GM12878 (cell line): ENCODE data around the gene TRAPPC6A. TPM values are rescaled to one million over a fixed set of nuclear protein-coding genes. Genes with fewer than 3 reads are reported as not detected.

Source experiments
- ATAC-seq: fragments of 200-7000 bp; cut with Tn5 transposase; 3 replicates; pipeline ENCODE4 v1.9.1; 2020; ENCODE audit warnings: mild to moderate bottlenecking, moderate library complexity
- BruUV-seq: library from RNA; stranded (reverse); fragments of 400-500 nt; replicated peaks from 2 replicates; lab custom pipeline; 2021; lab: Mats Ljungman, UMichigan
- CTCF ChIA-PET: fragments of 300-600 bp; sonication (Branson Sonifier 250); formaldehyde crosslinking; extraction: SDS; loops from one replicate; lab custom pipeline; 2021; ENCODE audit warnings: inconsistent platforms; lab: Yijun Ruan, JAX
- POLR2A ChIA-PET: fragments of 350-600 bp; formaldehyde crosslinking; extraction: SDS; loops from one replicate; lab custom pipeline; 2021; ENCODE audit warnings: inconsistent platforms; lab: Charles Lee
- RAD21 ChIA-PET: fragments of 300-600 bp; sonication (Branson Sonifier 250); formaldehyde crosslinking; loops from one replicate; lab custom pipeline; 2023; ENCODE audit warnings: antibody characterized with exemption; ENCODE audit not compliant: unreplicated experiment; lab: Charles Lee
- SMC1A ChIA-PET: fragments of 300-600 bp; sonication (Branson Sonifier 250); formaldehyde crosslinking; loops from one replicate; lab custom pipeline; 2023; ENCODE audit not compliant: unreplicated experiment, uncharacterized antibody; lab: Charles Lee
- DNase-seq: peaks from one replicate; pipeline ENCODE4 v3.0.0-alpha.2; 2011; ENCODE audit warnings: low read depth, low spot score
- FAIRE-seq: peaks from 3 replicates; lab custom pipeline; 2011; peaks lifted over from hg19 to GRCh38; lab: Jason Lieb, UNC
- H2AFZ ChIP-seq: 2 replicates; pipeline ENCODE4 v1.6.0; 2011; ENCODE audit warnings: low read depth, low read length, control low read depth; ENCODE audit not compliant: control insufficient read depth
- H3K27ac ChIP-seq: 2 replicates; pipeline ENCODE4 v1.5.1; 2011; ENCODE audit warnings: control low read depth; ENCODE audit not compliant: control insufficient read depth, insufficient read depth
- H3K27me3 ChIP-seq, 2 experiments: replicated peaks in 1 of 2; 2 replicates each; pipeline versions ENCODE4 v1.6.0 to v1.6.1; 2011; ENCODE audit warnings: low read length in 1 of 2; ENCODE audit not compliant: control insufficient read depth in 2 of 2, insufficient read depth in 2 of 2
- H3K36me3 ChIP-seq, 2 experiments: 2 replicates each; pipeline ENCODE4 v1.5.1; 2011; ENCODE audit warnings: low read length in 1 of 2; ENCODE audit not compliant: control insufficient read depth in 2 of 2, insufficient read depth in 2 of 2
- H3K4me1 ChIP-seq: 2 replicates; pipeline ENCODE4 v1.6.1; 2011; ENCODE audit warnings: mild to moderate bottlenecking, low read length, moderate library complexity, mixed read lengths; ENCODE audit not compliant: control insufficient read depth, insufficient read depth
- H3K4me2 ChIP-seq: 2 replicates; pipeline ENCODE4 v1.6.0; 2011; ENCODE audit warnings: control low read depth; ENCODE audit not compliant: control insufficient read depth, insufficient read depth
- H3K4me3 ChIP-seq: fragments of 200-600 bp; sonication (generic); 2 replicates; pipeline ENCODE4 v1.5.1; 2016
- H3K79me2 ChIP-seq: 2 replicates; pipeline ENCODE4 v1.6.0; 2011; ENCODE audit warnings: low read length; ENCODE audit not compliant: control insufficient read depth, insufficient read depth
- H3K9ac ChIP-seq: 2 replicates; pipeline ENCODE4 v1.8.0; 2011; ENCODE audit warnings: low read length, control low read depth, mixed read lengths; ENCODE audit not compliant: control insufficient read depth, insufficient read depth
- H3K9me3 ChIP-seq: replicated peaks from 3 replicates; pipeline ENCODE4 v1.5.1; 2011; ENCODE audit warnings: mild to moderate bottlenecking, low read length; ENCODE audit not compliant: control insufficient read depth, insufficient read depth
- H4K20me1 ChIP-seq: 2 replicates; pipeline ENCODE4 v1.6.0; 2011; ENCODE audit not compliant: control insufficient read depth, insufficient read depth
- BCL11A ChIP-seq: IDR thresholded peaks from 2 replicates; pipeline ENCODE4 v1.6.1; 2011; ENCODE audit warnings: low read depth, low read length
- BMI1 ChIP-seq: fragments of 450-650 bp; IDR thresholded peaks from 2 replicates; pipeline ENCODE4 v1.6.1; 2016; ENCODE audit warnings: mild to moderate bottlenecking, moderate library complexity, borderline replicate concordance
- DPF2 ChIP-seq: fragments of 450-650 bp; IDR thresholded peaks from 2 replicates; pipeline ENCODE4 v1.6.1; 2017; ENCODE audit warnings: mild to moderate bottlenecking
- ETV6 ChIP-seq, 2 experiments: fragments of 450-650 bp in 1 of 2; IDR thresholded peaks in 1 of 2; conservative IDR thresholded peaks in 1 of 2; 2 replicates each; pipeline ENCODE4 v1.6.1; 2014; ENCODE audit warnings: antibody characterized with exemption in 1 of 2, borderline replicate concordance in 1 of 2, low read depth in 1 of 2, mild to moderate bottlenecking in 1 of 2, moderate library complexity in 1 of 2
- FOS ChIP-seq: IDR thresholded peaks from 3 replicates; pipeline ENCODE4 v1.6.1; 2011; ENCODE audit warnings: borderline replicate concordance; ENCODE audit not compliant: insufficient read length; ENCODE audit errors: extremely low read depth
- HDAC6 ChIP-seq: fragments of 200-600 bp; sonication (generic); IDR thresholded peaks from one replicate; pipeline ENCODE4 v1.8.0; 2017; ENCODE audit warnings: antibody characterized with exemption; ENCODE audit not compliant: unreplicated experiment
- IRF4 ChIP-seq: IDR thresholded peaks from 2 replicates; pipeline ENCODE4 v1.6.1; 2011; ENCODE audit warnings: low read depth, low read length
- MEF2B ChIP-seq: fragments of 450-650 bp; IDR thresholded peaks from 2 replicates; pipeline ENCODE4 v1.6.1; 2018; ENCODE audit warnings: mild to moderate bottlenecking, moderate library complexity; ENCODE audit not compliant: partially characterized antibody, poor library complexity, severe bottlenecking
- MTA2 ChIP-seq: fragments of 450-650 bp; IDR thresholded peaks from 2 replicates; pipeline ENCODE4 v1.6.1; 2016; ENCODE audit warnings: low read depth, mild to moderate bottlenecking, moderate library complexity
- NR2F1 ChIP-seq: fragments of 450-650 bp; conservative IDR thresholded peaks from 2 replicates; pipeline ENCODE4 v1.6.1; 2017; ENCODE audit warnings: mild to moderate bottlenecking
- SMAD1 ChIP-seq: fragments of 450-650 bp; IDR thresholded peaks from 2 replicates; pipeline ENCODE4 v1.6.1; 2018; ENCODE audit warnings: mild to moderate bottlenecking, low read depth; ENCODE audit not compliant: partially characterized antibody
- TBL1XR1 ChIP-seq: IDR thresholded peaks from 2 replicates; pipeline ENCODE4 v1.6.1; 2012; ENCODE audit warnings: low read depth, low read length, improper control_type of control experiment
- YBX1 ChIP-seq: fragments of 450-650 bp; IDR thresholded peaks from 2 replicates; pipeline ENCODE4 v1.6.1; 2016; ENCODE audit warnings: antibody characterized with exemption
- YY1 ChIP-seq: IDR thresholded peaks from 2 replicates; pipeline ENCODE4 v1.6.1; 2011; ENCODE audit warnings: low read depth, mild to moderate bottlenecking, low read length
- ZNF274 ChIP-seq: IDR thresholded peaks from one replicate; pipeline ENCODE4 v1.8.0; 2011; ENCODE audit not compliant: insufficient read length, insufficient read depth
- WGBS: methylation state at CpG from one replicate; pipeline ENCODE4 v1.1.6; 2016; ENCODE audit warnings: low lambda C conversion rate; ENCODE audit not compliant: insufficient replicate concordance, insufficient coverage; ENCODE audit errors: missing lambda C conversion rate; 5-methylcytosine and 5-hydroxymethylcytosine counted together
- in situ Hi-C: fragments of 300-500 bp; cut with MboI; formaldehyde crosslinking; loops from 9 replicates; pipeline ENCODE4 v1.14.3; 2018; ENCODE audit warnings: mixed read lengths
- intact Hi-C: fragments of 100-400 bp; cut with micrococcal nuclease; formaldehyde crosslinking; loops from one replicate; pipeline ENCODE4 v1.14.2; 2022; ENCODE audit not compliant: unreplicated experiment
- polyA plus RNA-seq, 11 experiments: library from polyadenylated mRNA; depleted of rRNA in 4 of 11; unstranded in 6 of 11; stranded (reverse) in 5 of 11; fragments of >200 nt; fragmentation: Nextera tagmentation in 4 of 11; fragmentation: Illumina TruSeq in 1 of 11; extraction: Ambion mirVana in 4 of 11; extraction: Trizol in 1 of 11; gene quantifications; 1 replicate in 1 of 11; 2 replicates in 10 of 11; pipeline versions ENCODE4 v1.2.1 to v1.2.3, GENCODE V29; 2011 to 2016; ENCODE audit warnings: inconsistent platforms in 2 of 11, missing spikeins in 2 of 11, low read depth in 1 of 11
- total RNA-seq, 4 experiments: library from RNA; depleted of rRNA in 3 of 4; stranded (reverse); fragments of >200 nt in 3 of 4; fragmentation: Illumina TruSeq in 1 of 4; extraction: Trizol in 1 of 4; gene quantifications; 2 replicates each; pipeline versions ENCODE4 v1.2.1 to v1.2.3, GENCODE V29; 2013 to 2021
- TF ChIP-seq, protein P1 (sequence below): IDR thresholded peaks from 2 replicates; pipeline ENCODE4 v1.6.1; 2011; ENCODE audit warnings: borderline replicate concordance, low read depth, mild to moderate bottlenecking, moderate library complexity, mixed read lengths, low read length; ENCODE audit not compliant: insufficient read depth; ENCODE audit errors: extremely low read length
- TF ChIP-seq, protein P2 (sequence below): fragments of 450-650 bp; IDR thresholded peaks from 2 replicates; pipeline ENCODE4 v1.6.1; 2017; ENCODE audit warnings: low read depth, mild to moderate bottlenecking, moderate library complexity
- TF ChIP-seq, protein P3 (sequence below): IDR thresholded peaks from 2 replicates; pipeline ENCODE4 v1.6.1; 2011; ENCODE audit warnings: mild to moderate bottlenecking, low read depth, low read length, moderate library complexity; ENCODE audit not compliant: insufficient replicate concordance

Gene TRAPPC6A
- total and polyA plus RNA-seq, 10 of the 15 experiments (the other 5 are each of a cell fraction or from before 2014, with no cell fraction given): 1.8 to 83.9 (median 35.8) TPM

DNA sequence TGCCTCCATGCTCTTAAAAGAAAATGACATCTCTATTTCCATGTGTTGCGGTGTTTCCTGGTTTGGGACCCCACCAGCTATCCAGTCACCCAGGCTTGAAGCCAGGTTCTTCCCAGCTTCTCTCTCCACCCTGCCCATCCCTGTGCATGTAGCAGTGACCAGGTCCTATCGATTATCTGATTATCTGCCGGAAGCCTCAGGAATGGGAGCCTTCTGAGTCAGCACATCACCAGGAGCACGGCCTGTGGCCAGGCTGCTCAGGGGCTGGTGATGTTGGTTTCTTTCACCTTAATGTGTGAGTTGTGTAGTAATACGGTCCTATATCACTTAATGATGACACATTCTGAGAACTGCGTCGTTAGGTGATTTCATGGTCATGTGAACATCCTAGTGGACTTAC, 51.4 kb downstream of the TRAPPC6A start:
- SMC1A ChIA-PET: interaction anchor here (0.9 to 4.6 kb wide), 6 partner anchors 9 to 60 kb away, joined by 3 to 39 read pairs (median 4); no protein-coding TSS in a partner anchor
- Histone ChIP-seq H2AFZ (no peak overlapping the region), H3K36me3 (peaks cover 0 to 11% of the 10 kb centered on the region in 2 experiments; a peak in 3 of 4 replicates), H3K79me2 (peaks cover 30% of the 10 kb centered on the region), H4K20me1 (no peaks in the 10 kb centered on the region), H3K9ac (no peak overlapping the region), H3K27ac (no peak overlapping the region), H3K4me2 (no peak overlapping the region), H3K4me3 (no peak overlapping the region), H3K9me3 (no peaks in the 10 kb centered on the region), H3K27me3 (no peaks in the 10 kb centered on the region), H3K4me1 (peaks cover 15% of the 10 kb centered on the region)
- no peak for TF ChIP-seq NR2F1
- no peak for TF ChIP-seq IRF4
- TF ChIP-seq, protein P1, sequence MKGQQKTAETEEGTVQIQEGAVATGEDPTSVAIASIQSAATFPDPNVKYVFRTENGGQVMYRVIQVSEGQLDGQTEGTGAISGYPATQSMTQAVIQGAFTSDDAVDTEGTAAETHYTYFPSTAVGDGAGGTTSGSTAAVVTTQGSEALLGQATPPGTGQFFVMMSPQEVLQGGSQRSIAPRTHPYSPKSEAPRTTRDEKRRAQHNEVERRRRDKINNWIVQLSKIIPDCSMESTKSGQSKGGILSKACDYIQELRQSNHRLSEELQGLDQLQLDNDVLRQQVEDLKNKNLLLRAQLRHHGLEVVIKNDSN: no peak
- TF ChIP-seq MEF2B: no peak
- no peak for TF ChIP-seq ETV6 (conservative IDR thresholded peaks at IDR 0.05 in 1 of 2, IDR thresholded peaks at IDR 0.05 in 1 of 2; ENCODE audit: borderline replicate concordance in 1 of 2, low read depth in 1 of 2)
- TF ChIP-seq, protein P2, sequence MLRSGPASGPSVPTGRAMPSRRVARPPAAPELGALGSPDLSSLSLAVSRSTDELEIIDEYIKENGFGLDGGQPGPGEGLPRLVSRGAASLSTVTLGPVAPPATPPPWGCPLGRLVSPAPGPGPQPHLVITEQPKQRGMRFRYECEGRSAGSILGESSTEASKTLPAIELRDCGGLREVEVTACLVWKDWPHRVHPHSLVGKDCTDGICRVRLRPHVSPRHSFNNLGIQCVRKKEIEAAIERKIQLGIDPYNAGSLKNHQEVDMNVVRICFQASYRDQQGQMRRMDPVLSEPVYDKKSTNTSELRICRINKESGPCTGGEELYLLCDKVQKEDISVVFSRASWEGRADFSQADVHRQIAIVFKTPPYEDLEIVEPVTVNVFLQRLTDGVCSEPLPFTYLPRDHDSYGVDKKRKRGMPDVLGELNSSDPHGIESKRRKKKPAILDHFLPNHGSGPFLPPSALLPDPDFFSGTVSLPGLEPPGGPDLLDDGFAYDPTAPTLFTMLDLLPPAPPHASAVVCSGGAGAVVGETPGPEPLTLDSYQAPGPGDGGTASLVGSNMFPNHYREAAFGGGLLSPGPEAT: no peak
- TF ChIP-seq ZNF274: no peak
- TF ChIP-seq HDAC6: no peak
- TF ChIP-seq YBX1: no peak
- no peak for TF ChIP-seq BCL11A
- TF ChIP-seq, protein P3, sequence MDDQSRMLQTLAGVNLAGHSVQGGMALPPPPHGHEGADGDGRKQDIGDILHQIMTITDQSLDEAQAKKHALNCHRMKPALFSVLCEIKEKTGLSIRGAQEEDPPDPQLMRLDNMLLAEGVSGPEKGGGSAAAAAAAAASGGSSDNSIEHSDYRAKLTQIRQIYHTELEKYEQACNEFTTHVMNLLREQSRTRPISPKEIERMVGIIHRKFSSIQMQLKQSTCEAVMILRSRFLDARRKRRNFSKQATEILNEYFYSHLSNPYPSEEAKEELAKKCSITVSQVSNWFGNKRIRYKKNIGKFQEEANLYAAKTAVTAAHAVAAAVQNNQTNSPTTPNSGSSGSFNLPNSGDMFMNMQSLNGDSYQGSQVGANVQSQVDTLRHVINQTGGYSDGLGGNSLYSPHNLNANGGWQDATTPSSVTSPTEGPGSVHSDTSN: no peak
- TF ChIP-seq BMI1: no peak
- TF ChIP-seq FOS: no peak
- no peak for TF ChIP-seq TBL1XR1
- no peak for TF ChIP-seq YY1
- TF ChIP-seq SMAD1: no peak
- TF ChIP-seq DPF2: no peak
- TF ChIP-seq MTA2: no peak
- DNase-seq: no peak
- no TSS peak for BruUV-seq
- in situ Hi-C loops: no loop called here
- ATAC-seq: no peak
- CTCF ChIA-PET: interaction anchor here (0.8 to 4.5 kb wide), 15 partner anchors 8 to 223 kb away, joined by 3 to 39 read pairs (median 6); partner anchors contain the start of genes BLOC1S3, GEMIN7, PPP1R37 and TRAPPC6A
- WGBS: 92% methylated on average over 7 of the region's 7 CpGs
- POLR2A ChIA-PET: interaction anchor here (0.6 to 0.8 kb wide), 2 partner anchors 9 to 45 kb away, joined by 3 to 4 read pairs; no protein-coding TSS in a partner anchor
- no peak for FAIRE-seq
- intact Hi-C loops: loop anchor here (2.0 kb wide), 1 partner anchor 34 kb away; the partner anchor contains the start of gene PPP1R37
- RAD21 ChIA-PET: interaction anchor here (0.7 to 2.7 kb wide), 4 partner anchors 10 to 67 kb away, joined by 3 to 12 read pairs (median 4); no protein-coding TSS in a partner anchor
